ENCODE results near the gene EHBP1.

DNA sequence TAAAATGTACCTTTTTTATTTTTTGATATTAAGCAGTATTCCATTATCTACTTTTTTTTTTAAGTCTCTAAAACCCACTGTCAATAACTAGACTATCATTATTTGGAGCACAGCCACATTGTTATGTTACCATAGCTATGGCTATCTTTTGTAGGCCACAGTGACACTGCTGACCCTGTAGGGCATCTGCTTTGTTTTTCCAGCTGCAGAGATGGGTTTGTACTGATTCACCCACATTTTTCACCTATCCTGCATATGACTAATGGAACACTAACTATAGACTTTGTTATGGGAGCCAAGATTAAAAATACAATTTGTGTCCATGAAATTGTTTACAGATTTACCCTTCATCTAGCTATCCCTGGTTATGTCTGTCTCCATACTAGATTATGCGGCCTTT is 323.5 kb downstream of the EHBP1 start:
- TF ChIP-seq, protein P1, sequence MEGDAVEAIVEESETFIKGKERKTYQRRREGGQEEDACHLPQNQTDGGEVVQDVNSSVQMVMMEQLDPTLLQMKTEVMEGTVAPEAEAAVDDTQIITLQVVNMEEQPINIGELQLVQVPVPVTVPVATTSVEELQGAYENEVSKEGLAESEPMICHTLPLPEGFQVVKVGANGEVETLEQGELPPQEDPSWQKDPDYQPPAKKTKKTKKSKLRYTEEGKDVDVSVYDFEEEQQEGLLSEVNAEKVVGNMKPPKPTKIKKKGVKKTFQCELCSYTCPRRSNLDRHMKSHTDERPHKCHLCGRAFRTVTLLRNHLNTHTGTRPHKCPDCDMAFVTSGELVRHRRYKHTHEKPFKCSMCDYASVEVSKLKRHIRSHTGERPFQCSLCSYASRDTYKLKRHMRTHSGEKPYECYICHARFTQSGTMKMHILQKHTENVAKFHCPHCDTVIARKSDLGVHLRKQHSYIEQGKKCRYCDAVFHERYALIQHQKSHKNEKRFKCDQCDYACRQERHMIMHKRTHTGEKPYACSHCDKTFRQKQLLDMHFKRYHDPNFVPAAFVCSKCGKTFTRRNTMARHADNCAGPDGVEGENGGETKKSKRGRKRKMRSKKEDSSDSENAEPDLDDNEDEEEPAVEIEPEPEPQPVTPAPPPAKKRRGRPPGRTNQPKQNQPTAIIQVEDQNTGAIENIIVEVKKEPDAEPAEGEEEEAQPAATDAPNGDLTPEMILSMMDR (IDR thresholded peaks at IDR 0.05), result no peak
- no peak for TF ChIP-seq EP300 (IDR thresholded peaks at IDR 0.05)
- no peak for TF ChIP-seq POLR2A (IDR thresholded peaks at IDR 0.05)
